ACC112 (cell line): ENCODE results near the gene PPP1R12A.
"Not testable (repeated sequence)": the region's sequence is repeated elsewhere in the genome, so short reads cannot be mapped to it uniquely, and the experiment has no call there.

ENCODE experiments used
- H2AFZ ChIP-seq: fragments of 200-600 bp; sonication (generic); one replicate; pipeline ENCODE4 v1.6.0; 2017; ENCODE audit warnings: antibody characterized with exemption, low read length; ENCODE audit not compliant: unreplicated experiment
- H3K27ac ChIP-seq: fragments of 200-600 bp; sonication (generic); 2 replicates; pipeline ENCODE4 v1.5.1; 2014; ENCODE audit warnings: low read depth, mild to moderate bottlenecking, antibody characterized with exemption, low read length, moderate library complexity
- H3K27me3 ChIP-seq: fragments of 200-600 bp; sonication (generic); 2 replicates; pipeline ENCODE4 v1.6.1; 2014; ENCODE audit warnings: mild to moderate bottlenecking, antibody characterized with exemption, low read length, moderate library complexity, mixed read lengths; ENCODE audit not compliant: insufficient read depth
- H3K36me3 ChIP-seq: fragments of 200-600 bp; sonication (generic); 2 replicates; pipeline ENCODE4 v1.6.1; 2016; ENCODE audit warnings: mild to moderate bottlenecking, antibody characterized with exemption, low read length, moderate library complexity, mixed read lengths; ENCODE audit not compliant: insufficient read depth
- H3K4me1 ChIP-seq: fragments of 200-600 bp; sonication (generic); one replicate; pipeline ENCODE4 v1.6.1; 2016; ENCODE audit warnings: low read length, mixed read lengths; ENCODE audit not compliant: insufficient read depth, unreplicated experiment, control insufficient read depth
- H3K4me3 ChIP-seq: fragments of 200-600 bp; sonication (generic); 2 replicates; pipeline ENCODE4 v1.5.1; 2014; ENCODE audit warnings: mild to moderate bottlenecking, low read depth, low read length
- H3K79me2 ChIP-seq: fragments of 200-600 bp; sonication (generic); one replicate; pipeline ENCODE4 v1.6.0; 2016; ENCODE audit warnings: low read length; ENCODE audit not compliant: control insufficient read depth, unreplicated experiment, insufficient read depth

PPP1R12A gene

DNA sequence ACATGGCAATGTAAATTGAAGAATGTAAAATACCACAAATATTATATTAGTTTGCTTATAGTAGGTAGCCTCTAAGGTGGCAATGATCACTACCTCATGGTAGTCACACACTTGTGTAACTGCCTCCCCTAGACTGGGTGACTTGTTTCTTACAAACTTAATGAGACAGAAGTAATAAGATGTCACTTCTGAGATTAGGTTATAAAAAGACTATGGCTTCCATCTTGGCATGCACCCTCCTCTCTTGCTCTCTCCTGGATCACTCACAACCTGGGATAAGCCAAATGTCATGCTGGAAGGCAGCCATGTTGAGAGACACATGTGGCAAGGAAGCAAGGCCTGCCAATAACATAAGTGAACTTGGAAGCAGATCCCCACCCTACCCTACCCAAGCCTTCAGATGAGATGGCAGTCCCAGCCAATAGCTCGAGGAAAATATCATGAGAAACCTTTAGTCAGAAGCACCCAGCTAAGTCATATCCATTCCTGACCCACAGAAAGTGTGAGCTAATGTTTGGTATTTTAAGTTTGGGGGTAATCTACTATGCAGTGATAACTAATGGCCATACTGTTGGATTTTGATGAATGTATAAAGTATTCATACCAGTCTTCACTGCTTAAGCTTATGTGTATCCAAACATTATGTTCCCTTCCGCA, 43.3 kb downstream of the PPP1R12A start:
- peaks cover 23% of the 10 kb centered on the region for H3K4me1 ChIP-seq
- peaks cover 92% of the 10 kb centered on the region for H3K79me2 ChIP-seq
- no peaks in the 10 kb centered on the region for H3K36me3 ChIP-seq
- H3K27ac ChIP-seq = no peak overlapping the region
- H3K27me3 ChIP-seq = no peaks in the 10 kb centered on the region
- H2AFZ ChIP-seq = no peak overlapping the region
- no peak overlapping the region for H3K4me3 ChIP-seq

DNA sequence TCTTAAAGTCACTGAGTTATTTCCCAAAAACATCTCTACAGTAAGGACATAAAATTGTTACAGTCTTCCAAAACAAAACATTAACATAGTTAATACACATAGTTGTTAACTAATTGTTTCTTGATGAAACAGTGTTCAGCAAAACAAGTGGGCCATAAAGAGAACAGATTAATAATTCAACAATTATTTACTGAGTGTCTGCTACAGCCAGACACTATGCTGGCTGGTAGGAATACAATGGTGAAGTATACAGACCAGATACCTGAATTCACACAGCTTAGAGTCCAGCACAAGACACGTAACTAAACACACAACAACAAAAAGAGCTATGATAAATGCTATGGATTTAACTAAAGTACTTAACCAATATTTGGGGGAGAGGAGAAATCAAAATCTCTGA, 47.0 kb downstream of the PPP1R12A start:
- Histone ChIP-seq H3K4me1 (peaks cover 24% of the 10 kb centered on the region), H3K79me2 (peaks cover 90% of the 10 kb centered on the region), H3K27ac (no peak overlapping the region), H3K4me3 (no peak overlapping the region), H2AFZ (no peak overlapping the region), H3K27me3 (no peaks in the 10 kb centered on the region), H3K36me3 (no peaks in the 10 kb centered on the region)

DNA sequence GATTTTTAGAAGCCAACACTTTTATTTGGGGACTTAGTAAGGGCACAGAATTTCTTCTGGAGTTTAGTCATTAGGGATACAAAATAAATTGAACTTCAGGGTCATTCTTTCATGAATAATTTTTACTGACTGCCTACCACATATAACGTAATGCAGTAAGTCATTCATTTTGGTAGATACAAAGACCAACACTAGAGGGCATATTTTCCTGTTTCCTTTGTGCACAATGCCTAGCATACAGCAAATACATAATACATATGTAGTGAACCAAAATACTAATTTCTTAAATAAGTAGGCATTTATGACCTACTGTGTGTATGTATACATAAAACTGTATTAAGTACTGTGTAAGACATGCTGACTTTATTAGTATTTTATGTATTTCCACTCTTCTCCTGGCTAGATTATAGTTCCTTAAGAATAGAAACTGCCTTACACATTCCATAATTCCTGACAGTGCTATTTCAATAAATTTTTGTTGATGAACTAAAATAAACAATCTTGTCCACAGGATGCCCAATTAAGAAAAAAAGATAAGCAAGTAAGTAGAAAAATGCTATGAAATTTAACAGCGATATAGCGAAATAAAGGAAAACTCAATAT, 47.9 kb downstream of the PPP1R12A start:
- H3K27ac ChIP-seq = no peak overlapping the region
- no peaks in the 10 kb centered on the region for H3K27me3 ChIP-seq
- H3K79me2 ChIP-seq = peaks cover 91% of the 10 kb centered on the region
- peaks cover 24% of the 10 kb centered on the region for H3K4me1 ChIP-seq
- 0 out of 2 replicates have a peak, but pooled peaks cover 3% of the 10 kb centered on the region for H3K36me3 ChIP-seq
- H3K4me3 ChIP-seq = no peak overlapping the region
- H2AFZ ChIP-seq = no peak overlapping the region

DNA sequence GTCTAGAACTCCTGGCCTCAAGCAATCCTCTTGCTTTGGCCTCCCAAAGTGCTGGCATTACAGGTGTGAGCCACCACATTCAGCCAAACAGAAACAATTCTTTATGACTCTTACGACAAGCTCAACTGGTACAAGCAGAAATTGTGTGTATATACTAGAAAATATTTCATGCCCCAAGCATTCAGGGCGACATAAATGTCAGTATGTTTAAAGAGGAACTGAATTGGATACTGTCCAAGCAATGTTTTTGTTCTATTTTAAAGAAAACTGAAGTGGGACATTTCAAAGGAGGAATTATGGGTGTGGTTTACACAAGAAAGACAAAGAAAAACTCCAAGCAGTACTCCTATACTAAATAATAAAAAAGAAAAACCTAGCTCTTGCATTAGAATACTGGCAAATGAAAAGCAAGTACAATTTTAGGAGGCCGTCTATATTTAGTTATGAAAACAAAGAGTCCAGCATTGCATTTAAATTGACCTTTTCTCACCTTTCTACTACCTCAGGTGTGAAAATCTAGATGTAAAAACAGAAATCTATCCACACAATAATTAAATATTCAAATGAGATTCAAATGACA, 48.9 kb downstream of the PPP1R12A start:
- H3K27me3 ChIP-seq = no peaks in the 10 kb centered on the region
- H3K36me3 ChIP-seq = 0 out of 2 replicates have a peak, but pooled peaks cover 3% of the 10 kb centered on the region
- no peak overlapping the region for H3K27ac ChIP-seq
- peaks cover 24% of the 10 kb centered on the region for H3K4me1 ChIP-seq
- no peak overlapping the region for H2AFZ ChIP-seq
- H3K79me2 ChIP-seq = peaks cover 93% of the 10 kb centered on the region
- H3K4me3 ChIP-seq = no peak overlapping the region

DNA sequence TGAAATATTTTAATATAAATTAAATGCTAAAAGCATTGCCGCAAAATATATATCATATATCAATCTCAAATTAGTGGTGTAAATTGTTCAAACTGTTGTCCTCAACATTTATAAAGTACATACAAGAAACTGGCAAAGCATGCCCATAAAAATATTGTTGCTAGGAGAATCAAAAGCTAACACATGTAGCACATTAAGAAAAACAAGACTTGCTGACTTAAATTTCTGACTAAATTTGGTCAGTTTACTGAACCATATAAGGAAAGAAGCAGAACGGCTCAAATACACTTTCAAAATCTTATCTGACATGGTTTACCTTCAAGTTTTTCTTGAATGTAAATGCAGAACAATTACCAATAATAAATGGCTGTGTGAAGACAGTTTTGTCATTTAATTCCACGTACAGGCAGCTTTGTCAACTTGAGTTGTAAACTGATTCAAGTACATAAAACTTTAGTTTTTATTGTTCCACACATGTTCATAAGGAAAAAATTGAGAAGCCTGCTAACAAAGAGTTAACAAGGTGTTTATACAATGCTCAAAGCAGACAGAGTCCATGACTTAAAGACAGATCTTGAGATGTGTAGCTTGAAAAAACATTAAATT, 50.4 kb downstream of the PPP1R12A start:
- H3K27me3 ChIP-seq = no peaks in the 10 kb centered on the region
- H3K27ac ChIP-seq = no peak overlapping the region
- H3K79me2 ChIP-seq = peaks cover 92% of the 10 kb centered on the region
- 0 out of 2 replicates have a peak, but pooled peaks cover 3% of the 10 kb centered on the region for H3K36me3 ChIP-seq
- H3K4me1 ChIP-seq = peaks cover 24% of the 10 kb centered on the region
- no peak overlapping the region for H2AFZ ChIP-seq
- H3K4me3 ChIP-seq = no peak overlapping the region

DNA sequence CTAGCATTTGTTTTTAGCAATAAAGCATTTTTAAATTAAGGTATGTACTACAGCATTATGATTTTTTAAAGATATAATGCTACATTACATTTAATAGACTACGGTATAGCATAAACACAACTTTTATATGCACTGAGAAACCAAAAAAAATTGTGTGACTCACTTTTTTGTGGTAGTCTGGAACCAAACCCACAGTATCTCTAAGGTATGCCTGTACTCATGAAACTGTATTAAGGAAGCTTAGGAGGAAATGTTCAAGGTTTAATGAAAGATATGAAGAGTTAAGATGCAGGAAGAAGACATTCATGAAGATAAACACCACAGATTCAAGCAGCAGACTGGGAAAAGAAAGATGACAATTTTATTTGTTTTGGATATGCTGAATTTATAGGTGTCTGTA, 51.7 kb downstream of the PPP1R12A start:
- H3K4me3 ChIP-seq = no peak overlapping the region
- peaks cover 23% of the 10 kb centered on the region for H3K4me1 ChIP-seq
- no peak overlapping the region for H2AFZ ChIP-seq
- 0 out of 2 replicates have a peak, but pooled peaks cover 3% of the 10 kb centered on the region for H3K36me3 ChIP-seq
- H3K27me3 ChIP-seq = no peaks in the 10 kb centered on the region
- no peak overlapping the region for H3K27ac ChIP-seq
- H3K79me2 ChIP-seq = peaks cover 91% of the 10 kb centered on the region

DNA sequence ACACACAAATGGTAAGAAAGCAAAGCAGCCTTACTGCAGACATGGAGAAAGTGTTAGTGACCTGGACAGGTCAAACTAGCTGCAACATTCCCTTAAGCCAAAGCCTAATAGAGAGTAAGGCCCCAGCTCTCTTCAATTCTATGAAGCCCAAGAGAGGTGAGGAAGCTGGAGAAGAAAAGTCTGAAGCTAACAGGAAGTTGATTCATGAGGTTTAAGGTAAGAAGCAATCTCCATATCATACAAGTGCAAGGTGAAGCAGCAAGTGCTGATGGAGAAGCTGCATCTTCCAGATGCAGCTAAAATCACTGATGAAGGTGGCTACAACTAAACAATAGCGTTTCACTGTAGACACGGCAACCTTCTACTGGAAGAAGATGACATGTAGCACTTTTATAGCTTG, 53.5 kb downstream of the PPP1R12A start:
- H3K79me2 ChIP-seq = peaks cover 82% of the 10 kb centered on the region
- H2AFZ ChIP-seq = no peak overlapping the region
- H3K4me3 ChIP-seq = no peak overlapping the region
- H3K4me1 ChIP-seq = peaks cover 14% of the 10 kb centered on the region
- 0 out of 2 replicates have a peak, but pooled peaks cover 3% of the 10 kb centered on the region for H3K36me3 ChIP-seq
- no peaks in the 10 kb centered on the region for H3K27me3 ChIP-seq
- no peak overlapping the region for H3K27ac ChIP-seq

DNA sequence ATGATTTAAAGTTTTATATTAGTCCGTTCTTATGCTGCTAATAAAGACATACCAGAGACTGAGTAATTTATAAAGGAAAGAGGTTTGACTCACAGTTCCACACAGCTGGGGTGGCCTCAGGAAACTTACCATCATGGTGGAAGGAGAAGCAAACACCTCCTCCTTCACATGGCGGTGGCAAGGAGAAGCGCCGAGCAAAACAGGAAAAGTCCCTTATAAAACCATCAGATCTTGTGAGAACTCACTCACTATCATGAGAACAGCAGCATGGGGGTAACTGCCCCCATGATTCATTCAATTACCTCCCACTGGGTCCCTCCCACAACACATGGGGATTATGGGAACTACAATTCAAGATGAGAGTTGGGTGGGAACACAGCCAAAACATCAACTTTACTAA, 56.4 kb downstream of the PPP1R12A start:
- peaks cover 74% of the 10 kb centered on the region for H3K79me2 ChIP-seq
- H3K27me3 ChIP-seq, H3K4me3 ChIP-seq, H3K27ac ChIP-seq, H2AFZ ChIP-seq, H3K36me3 ChIP-seq, H3K4me1 ChIP-seq: not testable (repeated sequence)

DNA sequence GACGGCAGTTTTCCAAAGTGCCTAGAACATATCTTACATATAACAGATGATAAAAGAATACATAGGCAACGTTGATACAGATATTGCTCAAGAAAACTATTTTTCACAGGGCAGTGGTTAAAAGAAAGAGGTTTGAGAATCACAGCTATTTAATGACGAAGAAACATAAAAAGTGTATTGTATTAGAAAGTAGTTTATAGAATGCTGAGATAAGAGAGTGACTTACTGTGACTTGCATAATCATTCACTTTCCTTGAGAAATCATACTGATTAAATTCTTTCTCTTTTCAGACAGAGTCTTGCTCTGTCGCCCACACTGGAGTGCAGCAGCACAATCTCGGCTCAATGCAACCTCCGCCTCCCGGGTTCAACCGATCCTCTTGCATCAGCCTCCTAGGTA, 57.7 kb downstream of the PPP1R12A start:
- Histone ChIP-seq H3K79me2 (peaks cover 61% of the 10 kb centered on the region), H3K4me1 (peaks cover 4% of the 10 kb centered on the region), H3K4me3 (no peak overlapping the region), H2AFZ (no peak overlapping the region), H3K27ac (no peak overlapping the region), H3K27me3 (no peaks in the 10 kb centered on the region), H3K36me3 (0 out of 2 replicates have a peak, but pooled peaks cover 6% of the 10 kb centered on the region)

DNA sequence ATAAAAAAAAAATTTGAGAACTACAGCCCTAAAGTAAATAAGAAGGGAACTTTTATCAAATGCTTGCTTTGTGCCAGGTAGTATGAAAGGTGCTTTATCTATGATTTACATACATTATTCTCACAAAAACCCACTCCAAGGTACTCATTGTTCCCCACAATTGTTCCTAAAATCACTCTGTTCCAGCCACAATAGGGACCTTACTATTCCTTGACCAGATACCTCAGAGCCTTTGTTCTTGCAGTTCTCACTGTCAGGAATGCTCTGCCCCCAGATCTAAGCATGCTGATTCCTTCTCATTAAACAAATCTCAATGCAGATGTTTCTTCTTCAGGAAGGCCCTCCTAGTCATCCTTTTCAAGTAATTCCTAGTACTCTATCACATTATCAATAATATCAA, 60.2 kb downstream of the PPP1R12A start:
- H3K4me3 ChIP-seq = no peak overlapping the region
- H2AFZ ChIP-seq = no peak overlapping the region
- H3K4me1 ChIP-seq = peaks cover 4% of the 10 kb centered on the region
- H3K36me3 ChIP-seq = 0 out of 2 replicates have a peak, but pooled peaks cover 9% of the 10 kb centered on the region
- no peak overlapping the region for H3K27ac ChIP-seq
- H3K27me3 ChIP-seq = no peaks in the 10 kb centered on the region
- peaks cover 43% of the 10 kb centered on the region for H3K79me2 ChIP-seq
